ENCODE measurements around the gene PCNX3.
"Not testable (repeated sequence)": the region's sequence is repeated elsewhere in the genome, so short reads cannot be mapped to it uniquely, and the experiment has no call there.

PCNX3 gene

DNA sequence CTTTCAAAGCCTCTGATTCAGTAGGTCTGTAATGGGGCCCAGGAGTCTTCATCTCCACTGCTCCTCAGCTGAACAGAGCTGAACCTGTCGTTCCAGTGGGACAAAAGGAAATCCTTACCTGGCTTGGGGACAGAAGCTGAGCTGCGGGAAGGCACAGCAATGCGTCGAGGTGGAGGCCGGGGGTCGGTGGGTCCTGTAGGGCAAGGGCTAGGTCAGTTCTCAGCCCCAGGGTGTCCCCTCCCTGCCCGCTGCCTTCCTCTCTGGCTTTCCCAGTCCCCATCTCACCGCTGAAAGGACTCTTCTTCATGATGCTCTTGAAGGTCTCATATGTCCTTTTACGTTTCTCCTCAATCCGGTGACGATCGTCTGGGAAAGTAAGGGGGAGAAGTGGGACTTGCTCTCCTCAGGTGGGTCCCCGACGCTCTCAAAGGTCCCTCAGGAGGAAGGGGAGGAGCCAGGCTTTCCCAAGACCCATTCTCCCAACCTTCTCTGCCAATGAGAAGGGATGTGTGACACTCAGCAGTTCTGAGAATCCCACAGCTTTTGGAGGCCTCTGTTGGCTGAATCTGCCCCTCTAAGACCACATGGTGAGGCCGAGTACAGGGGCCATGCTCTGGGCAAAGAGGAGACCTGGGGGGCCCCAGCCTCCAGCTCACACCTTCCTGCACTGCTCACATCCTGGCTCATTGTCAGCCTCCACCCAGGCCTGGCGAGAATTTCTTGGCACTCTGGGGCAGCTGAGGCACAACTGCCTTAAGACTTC lies 40.2 kb downstream of the PCNX3 start:
- no peak for DNase-seq

DNA sequence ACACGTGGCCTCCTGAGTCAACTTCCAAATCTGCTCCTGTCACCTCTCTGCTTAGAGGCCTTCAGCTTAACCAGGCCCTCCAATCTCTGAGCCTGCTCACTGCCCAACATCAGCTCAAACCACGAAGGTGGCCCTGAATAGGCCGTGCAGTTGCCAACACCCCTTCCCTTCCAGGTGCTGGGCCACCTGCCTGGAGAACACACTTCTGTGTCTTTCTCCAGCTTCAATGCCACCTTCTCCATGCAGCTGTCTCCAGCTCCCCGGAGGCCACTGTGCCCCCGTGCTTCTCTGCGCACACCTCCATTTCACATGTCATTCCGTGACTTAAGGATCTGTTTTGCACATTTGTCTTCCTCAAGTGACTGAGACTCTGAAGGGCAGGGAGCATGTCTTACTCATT lies 41.9 kb downstream of the PCNX3 start:
- no peak for DNase-seq

GRCh38 chr11:65658174-65659021 lies 42.8 kb downstream of the PCNX3 start:
- no peak for DNase-seq

- DNase-seq, result no peak
Measured at GRCh38 chr11:65660038-65660437, 44.5 kb downstream of the PCNX3 start.

- DNase-seq, result not testable (repeated sequence)
Measured at GRCh38 chr11:65660908-65661307, 45.3 kb downstream of the PCNX3 start.

DNA sequence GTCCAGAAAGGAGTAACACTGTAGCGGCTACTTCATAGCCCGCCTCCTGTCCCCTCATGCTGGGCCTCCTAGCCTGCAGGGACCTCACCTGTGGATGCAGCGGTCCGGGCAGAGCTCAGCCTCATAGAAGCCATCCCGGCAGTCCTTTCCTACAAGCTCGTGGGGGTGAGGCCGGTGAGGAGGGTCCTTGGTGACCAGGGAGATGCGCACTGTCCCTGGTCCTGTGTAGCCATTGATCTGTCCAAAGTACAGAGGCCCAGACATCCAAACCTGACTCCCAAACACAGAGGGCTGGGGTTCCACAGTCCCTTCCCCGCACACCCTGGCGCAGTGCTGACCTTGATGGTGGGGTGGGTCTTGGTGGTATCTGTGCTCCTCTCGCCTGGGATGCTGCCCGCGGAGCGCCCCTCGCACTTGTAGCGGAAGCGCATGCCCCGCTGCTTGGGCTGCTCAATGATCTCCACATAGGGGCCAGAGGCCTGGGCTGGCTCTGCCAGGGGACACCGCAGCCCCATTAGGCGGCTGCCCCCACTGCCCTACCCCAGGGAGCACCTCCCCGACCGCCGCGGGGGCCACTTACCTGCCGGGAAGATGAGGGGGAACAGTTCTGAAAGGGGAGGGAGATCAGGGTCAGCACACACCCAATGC lies 46.1 kb downstream of the PCNX3 start:
- no peak for DNase-seq

DNA sequence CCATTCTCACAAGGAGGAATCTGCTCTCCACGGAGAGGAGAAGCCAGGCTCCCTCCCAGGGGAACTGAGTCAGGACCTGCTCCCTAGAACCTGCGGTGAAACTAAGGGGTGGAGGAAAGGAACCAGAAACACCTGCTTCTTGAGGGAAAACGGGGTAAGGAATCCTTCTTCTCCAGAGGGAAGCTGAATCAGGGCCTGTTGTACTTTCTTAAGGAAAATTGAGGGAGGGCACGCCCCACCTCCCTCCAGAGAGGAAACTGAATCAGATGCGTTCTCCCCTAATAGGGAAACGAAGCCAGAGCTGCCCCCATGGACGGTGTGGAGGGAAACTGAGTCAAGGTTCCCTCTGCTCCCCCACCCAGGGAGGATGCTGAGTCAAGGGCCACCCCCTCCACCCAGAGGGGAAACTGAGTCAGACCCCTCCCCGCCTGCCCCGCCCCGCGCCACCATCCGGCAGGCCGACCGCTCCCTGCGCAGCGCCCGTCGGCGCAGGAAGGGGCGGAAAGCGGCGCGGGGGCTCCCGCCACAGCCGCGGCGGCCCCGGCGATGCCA lies 46.7 kb downstream of the PCNX3 start:
- DNase-seq, result no peak

GRCh38 chr11:65662799-65663638 lies 47.4 kb downstream of the PCNX3 start, which contains the start of gene RELA:
RELA (minus strand) TSS chr11:65662916; CDS start chr11:65662832, 84 bp downstream.
- DNase-seq, result peak; percentile 64 to 86 (median 73)

DNA sequence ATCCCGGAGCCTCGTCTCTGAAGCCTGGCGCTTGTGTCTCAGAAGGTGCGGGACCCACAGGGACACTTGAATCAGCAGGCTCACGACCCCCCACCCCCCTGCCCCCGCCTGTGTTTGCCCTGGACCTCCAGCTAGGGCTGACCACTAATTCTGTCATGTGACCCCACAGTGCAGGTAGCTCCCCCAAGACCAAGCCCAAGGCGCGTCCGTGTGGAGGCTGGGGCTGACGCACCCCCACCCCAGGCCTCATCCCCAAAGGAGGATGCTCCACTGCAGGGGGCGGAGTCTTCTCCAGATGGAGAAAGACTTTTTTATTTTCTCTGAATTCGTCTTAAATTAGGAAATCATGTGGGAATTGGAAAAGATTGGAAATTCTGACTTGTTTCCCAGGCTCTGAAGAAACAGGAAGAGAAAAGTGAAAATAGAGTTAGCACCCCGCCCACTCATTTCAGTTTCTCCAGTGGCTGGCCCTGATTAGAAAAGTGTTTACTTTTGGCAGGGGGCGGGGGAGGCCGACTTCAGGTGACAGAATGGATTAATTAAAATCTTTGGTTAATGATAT lies 48.1 kb downstream of the PCNX3 start:
- no peak for DNase-seq

- DNase-seq, result no peak
Measured at GRCh38 chr11:65672180-65672860, 56.7 kb downstream of the PCNX3 start.

DNA sequence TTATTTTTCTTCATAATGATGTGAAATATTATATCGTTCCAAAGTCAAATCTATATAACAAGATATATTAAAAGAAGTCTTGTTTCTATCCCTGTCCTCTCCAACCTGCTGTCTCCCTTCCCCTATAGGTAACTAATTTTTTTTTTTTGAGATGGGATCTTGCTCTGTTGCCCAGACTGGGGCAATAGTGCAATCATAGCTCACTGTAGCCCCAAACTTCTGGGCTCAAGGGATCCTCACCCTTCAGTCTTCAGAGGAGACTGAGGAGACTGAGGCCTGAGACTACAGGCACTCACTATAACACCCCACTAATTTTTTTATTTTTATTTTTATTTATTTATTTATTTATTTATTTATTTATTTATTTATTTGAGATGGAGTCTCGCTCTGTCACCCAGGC lies 57.4 kb downstream of the PCNX3 start:
- DNase-seq, result no peak

DNA sequence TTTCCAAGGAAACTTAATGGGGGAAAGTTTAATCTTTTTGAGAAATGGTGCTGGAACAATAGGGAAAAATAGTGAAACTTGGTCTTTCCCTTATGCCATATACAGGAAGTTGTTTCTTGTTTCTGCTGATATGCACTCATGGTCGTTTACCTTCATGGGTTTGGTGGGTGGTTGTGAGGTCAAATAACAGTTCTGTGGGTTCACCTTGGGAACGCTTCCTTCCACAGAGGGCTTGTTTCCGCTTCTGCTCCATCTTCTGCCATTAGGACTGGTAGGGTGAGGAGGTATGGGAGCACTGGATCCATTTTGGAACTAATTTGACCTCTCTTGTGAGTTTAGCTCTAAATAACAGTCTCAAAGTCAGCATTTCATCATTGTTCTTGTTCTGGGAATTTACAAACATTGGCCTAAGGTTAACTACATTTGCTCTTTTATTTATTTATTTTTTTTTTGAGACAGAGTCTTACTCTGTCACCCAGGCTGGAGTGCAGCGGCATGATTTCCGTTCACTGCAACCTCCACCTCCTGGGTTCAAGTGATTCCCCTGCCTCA lies 64.7 kb downstream of the PCNX3 start:
- no peak for DNase-seq

- not testable (repeated sequence) for DNase-seq
Measured at GRCh38 chr11:65683480-65683879, 67.9 kb downstream of the PCNX3 start.

GRCh38 chr11:65685981-65686380 lies 70.4 kb downstream of the PCNX3 start:
- DNase-seq, result no peak

All from activated naive CD4-positive, alpha-beta T cell (primary cell).